CD14-positive monocyte (primary cell): ENCODE data around the gene CREB3L4. TPM values are rescaled to one million over a fixed set of nuclear protein-coding genes. Genes with fewer than 3 reads are reported as not detected.
A peak's percentile ranks its signal among the peaks of the same experiment; 100 is the strongest.

Experiments
- DNase-seq, 3 donors: peaks; one replicate each; pipeline ENCODE4 v3.0.0-alpha.2; 2011 to 2022
- H2AFZ ChIP-seq: 2 replicates; pipeline ENCODE4 v1.6.0; 2012; ENCODE audit warnings: mild to moderate bottlenecking, low read depth, low read length, inconsistent platforms; ENCODE audit not compliant: insufficient read depth, poor library complexity, severe bottlenecking
- H3K27ac ChIP-seq, 2 donors: 1 replicate in 1 of 2; 2 replicates in 1 of 2; pipeline ENCODE4 v1.5.1; 2012 to 2013; ENCODE audit warnings: low read length in 2 of 2, control low read depth in 1 of 2, inconsistent platforms in 1 of 2, low read depth in 1 of 2, mild to moderate bottlenecking in 1 of 2
- H3K27me3 ChIP-seq, 2 donors: one replicate each; pipeline versions ENCODE4 v1.6.0 to v1.6.1; 2011 to 2013; ENCODE audit warnings: low read length in 2 of 2; ENCODE audit not compliant: control insufficient read depth in 2 of 2, insufficient read depth in 2 of 2
- H3K36me3 ChIP-seq, 2 donors: replicated peaks in 1 of 2; 1 replicate in 1 of 2; 2 replicates in 1 of 2; pipeline versions ENCODE4 v1.5.1 to v1.6.1; 2012 to 2013; ENCODE audit warnings: low read length in 2 of 2, control low read depth in 1 of 2, inconsistent platforms in 1 of 2, mild to moderate bottlenecking in 1 of 2; ENCODE audit not compliant: insufficient read depth in 2 of 2, control insufficient read depth in 1 of 2
- H3K4me1 ChIP-seq, 2 donors: 1 replicate in 1 of 2; 2 replicates in 1 of 2; pipeline versions ENCODE4 v1.5.1 to v1.6.1; 2012 to 2013; ENCODE audit warnings: low read length in 2 of 2, control low read depth in 1 of 2, inconsistent platforms in 1 of 2, mild to moderate bottlenecking in 1 of 2, moderate library complexity in 1 of 2; ENCODE audit not compliant: insufficient read depth in 2 of 2, control insufficient read depth in 1 of 2
- H3K4me2 ChIP-seq: replicated peaks from 2 replicates; pipeline ENCODE3; 2012; ENCODE audit warnings: low read length, moderate library complexity, mild to moderate bottlenecking; ENCODE audit not compliant: poor library complexity, severe bottlenecking; ENCODE audit errors: extremely low read depth
- H3K4me3 ChIP-seq, 3 experiments: fragments of 200-600 bp in 1 of 3; sonication (generic) in 1 of 3; replicated peaks in 1 of 3; 1 replicate in 2 of 3; 2 replicates in 1 of 3; pipeline ENCODE4 v1.5.1; 2011 to 2013; ENCODE audit warnings: low read length in 3 of 3, mild to moderate bottlenecking in 3 of 3, control low read depth in 2 of 3, low read depth in 2 of 3, inconsistent platforms in 1 of 3, moderate library complexity in 1 of 3
- H3K79me2 ChIP-seq: 2 replicates; pipeline ENCODE4 v1.6.0; 2012; ENCODE audit warnings: mild to moderate bottlenecking, control low read depth, inconsistent platforms, low read length, moderate library complexity; ENCODE audit not compliant: insufficient read depth
- H3K9ac ChIP-seq: 2 replicates; pipeline ENCODE4 v1.6.0; 2017; ENCODE audit warnings: low read length, mild to moderate bottlenecking; ENCODE audit not compliant: insufficient read depth, poor library complexity, severe bottlenecking
- H3K9me3 ChIP-seq, 2 donors: replicated peaks in 1 of 2; 1 replicate in 1 of 2; 2 replicates in 1 of 2; pipeline versions ENCODE4 v1.5.1 to v1.6.1; 2012 to 2013; ENCODE audit warnings: low read length in 2 of 2, control low read depth in 1 of 2; ENCODE audit not compliant: control insufficient read depth in 1 of 2, insufficient read depth in 1 of 2
- H4K20me1 ChIP-seq: 2 replicates; pipeline ENCODE4 v1.6.0; 2012; ENCODE audit warnings: mild to moderate bottlenecking, low read length, control low read depth, moderate library complexity; ENCODE audit not compliant: insufficient read depth
- H3K27ac Mint-ChIP-seq, 7 donors: one replicate each; pipeline ENCODE4 v1.8.0; 2020; ENCODE audit warnings: mild to moderate bottlenecking in 7 of 7, mixed read lengths in 7 of 7, moderate library complexity in 6 of 7, inconsistent platforms in 2 of 7
- H3K27me3 Mint-ChIP-seq, 3 donors: one replicate each; pipeline ENCODE4 v1.8.0; 2021 to 2022; ENCODE audit warnings: low read depth in 3 of 3, mild to moderate bottlenecking in 3 of 3, mixed read lengths in 3 of 3, moderate library complexity in 3 of 3, inconsistent platforms in 1 of 3
- H3K36me3 Mint-ChIP-seq, 2 donors: one replicate each; pipeline ENCODE4 v1.8.0; 2020; ENCODE audit warnings: mixed read lengths in 2 of 2, inconsistent platforms in 1 of 2, mild to moderate bottlenecking in 1 of 2
- H3K4me1 Mint-ChIP-seq: one replicate; pipeline ENCODE4 v1.8.0; 2020; ENCODE audit warnings: mild to moderate bottlenecking, mixed read lengths
- H3K4me3 Mint-ChIP-seq, 2 donors: one replicate each; pipeline ENCODE4 v1.8.0; 2020; ENCODE audit warnings: mild to moderate bottlenecking in 2 of 2, mixed read lengths in 2 of 2, moderate library complexity in 1 of 2
- H3K9me3 Mint-ChIP-seq, 7 donors: one replicate each; pipeline ENCODE4 v1.8.0; 2020 to 2022; ENCODE audit warnings: mixed read lengths in 7 of 7, mild to moderate bottlenecking in 6 of 7, moderate library complexity in 6 of 7, inconsistent platforms in 2 of 7
- WGBS: methylation state at CpG from one replicate; pipeline ENCODE4 v1.1.5; 2013; ENCODE audit warnings: missing lambda C conversion rate; ENCODE audit not compliant: insufficient coverage; 5-methylcytosine and 5-hydroxymethylcytosine counted together
- intact Hi-C, 2 donors: fragments of 100-400 bp; cut with micrococcal nuclease; formaldehyde crosslinking; loops; one replicate each; pipeline versions ENCODE4 v1.15.0 to v1.15.1; 2023
- polyA plus RNA-seq, 3 donors: library from polyadenylated mRNA; depleted of rRNA in 1 of 3; unstranded in 2 of 3; stranded (reverse) in 1 of 3; fragments of 300-500 nt in 2 of 3; fragments of >200 nt in 1 of 3; fragmentation: Illumina TruSeq in 2 of 3; gene quantifications; 1 replicate in 2 of 3; 2 replicates in 1 of 3; pipeline ENCODE4 v1.2.3, GENCODE V29; 2012 to 2021
- TF ChIP-seq, protein P1 (sequence below): fragments of 200-600 bp; IDR thresholded peaks from one replicate; pipeline ENCODE4 v1.8.0; 2022; ENCODE audit warnings: antibody characterized with exemption, mild to moderate bottlenecking

CREB3L4 gene
- polyA plus RNA-seq, 3 donors = 5.0 to 7.6 (median 6.8) TPM

DNA sequence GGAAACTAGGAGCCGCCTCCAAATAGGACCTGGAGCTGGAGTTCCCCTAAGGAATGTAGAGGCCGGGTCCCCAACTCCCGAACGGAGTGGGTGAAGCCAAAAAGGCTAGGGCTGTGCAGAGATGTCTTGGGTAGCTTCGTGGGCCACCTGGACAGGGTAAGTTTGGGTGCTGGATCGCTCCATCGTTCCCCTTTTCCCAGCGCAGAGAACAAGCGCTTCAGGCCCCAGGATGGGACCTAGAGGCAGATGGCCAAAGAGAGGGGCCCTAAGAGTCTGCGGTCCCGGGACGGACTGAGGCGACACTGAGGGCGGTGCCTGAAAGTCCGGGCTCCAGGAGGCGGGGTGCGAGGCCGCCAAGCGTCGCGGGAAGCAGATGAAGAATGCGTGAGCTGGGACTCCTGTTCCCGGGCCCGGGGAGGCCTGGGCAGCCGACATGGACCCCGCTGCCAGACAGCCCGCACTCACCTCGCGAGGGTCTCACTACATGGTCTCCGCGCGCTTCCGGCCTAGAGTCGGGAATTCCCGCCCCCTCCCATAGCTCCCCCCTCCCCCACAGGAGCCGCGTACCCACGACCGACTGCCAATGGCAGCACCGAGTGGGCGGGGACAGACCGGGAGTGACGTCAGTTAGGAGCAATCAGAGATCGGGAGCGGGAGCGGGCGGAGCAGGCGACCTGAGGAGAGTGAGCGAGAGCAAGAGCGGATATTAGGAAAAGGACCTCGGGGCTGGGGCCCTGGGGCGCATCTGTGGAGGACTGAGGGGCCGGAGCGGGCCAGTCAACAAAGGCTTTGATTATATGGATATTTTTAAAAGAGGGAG is 4.5 kb upstream of the CREB3L4 start, which contains the start of gene SLC39A1:
Gene SLC39A1 (minus strand): TSS at position 508 of the 820 bp plus-strand sequence. CDS start 822 bp downstream, outside the sequence.
- peak within 1 kb of the TSS; percentile 82 for H3K4me2 ChIP-seq
- H2AFZ ChIP-seq = peak within 1 kb of the TSS; percentile 85
- Mint-ChIP-seq H3K27me3 (peaks cover 0 to 2% (median 0%) of the 10 kb centered on the region in 3 donors), H3K9me3 (peaks cover 0 to 2% (median 0%) of the 10 kb centered on the region in 7 donors), H3K4me3 (peak within 1 kb of the TSS; percentile 79 to 91), H3K36me3 (peaks cover 17 to 31% of the 10 kb centered on the region in 2 donors), H3K4me1 (peaks cover 68% of the 10 kb centered on the region), H3K27ac (peak within 1 kb of the TSS; percentile 89 to 98 (median 94))
- peaks cover 10 to 27% of the 10 kb centered on the region in 2 donors for H3K36me3 ChIP-seq
- H4K20me1 ChIP-seq = peaks cover 13% of the 10 kb centered on the region
- peak; percentile 87 to 95 (median 94) for DNase-seq
- peak within 1 kb of the TSS; percentile 53 to 91 (median 70) for H3K4me3 ChIP-seq
- peaks cover 65 to 78% of the 10 kb centered on the region in 2 donors for H3K4me1 ChIP-seq
- H3K79me2 ChIP-seq = peaks cover 72% of the 10 kb centered on the region
- TF ChIP-seq, protein P1, sequence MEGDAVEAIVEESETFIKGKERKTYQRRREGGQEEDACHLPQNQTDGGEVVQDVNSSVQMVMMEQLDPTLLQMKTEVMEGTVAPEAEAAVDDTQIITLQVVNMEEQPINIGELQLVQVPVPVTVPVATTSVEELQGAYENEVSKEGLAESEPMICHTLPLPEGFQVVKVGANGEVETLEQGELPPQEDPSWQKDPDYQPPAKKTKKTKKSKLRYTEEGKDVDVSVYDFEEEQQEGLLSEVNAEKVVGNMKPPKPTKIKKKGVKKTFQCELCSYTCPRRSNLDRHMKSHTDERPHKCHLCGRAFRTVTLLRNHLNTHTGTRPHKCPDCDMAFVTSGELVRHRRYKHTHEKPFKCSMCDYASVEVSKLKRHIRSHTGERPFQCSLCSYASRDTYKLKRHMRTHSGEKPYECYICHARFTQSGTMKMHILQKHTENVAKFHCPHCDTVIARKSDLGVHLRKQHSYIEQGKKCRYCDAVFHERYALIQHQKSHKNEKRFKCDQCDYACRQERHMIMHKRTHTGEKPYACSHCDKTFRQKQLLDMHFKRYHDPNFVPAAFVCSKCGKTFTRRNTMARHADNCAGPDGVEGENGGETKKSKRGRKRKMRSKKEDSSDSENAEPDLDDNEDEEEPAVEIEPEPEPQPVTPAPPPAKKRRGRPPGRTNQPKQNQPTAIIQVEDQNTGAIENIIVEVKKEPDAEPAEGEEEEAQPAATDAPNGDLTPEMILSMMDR = no peak
- intact Hi-C loops = loop anchor here in 1 of 2 donors (2.0 to 5.0 kb wide), 2 partner anchors 16 to 171 kb away; partner anchors contain the start of gene DENND4B
- no peaks in the 10 kb centered on the region for H3K27me3 ChIP-seq
- under 1% methylated on average over 38 of the region's 54 CpGs for WGBS
- H3K9me3 ChIP-seq = no peaks in the 10 kb centered on the region
- peak within 1 kb of the TSS; percentile 74 for H3K9ac ChIP-seq
- H3K27ac ChIP-seq = peak within 1 kb of the TSS; percentile 90 to 95

DNA sequence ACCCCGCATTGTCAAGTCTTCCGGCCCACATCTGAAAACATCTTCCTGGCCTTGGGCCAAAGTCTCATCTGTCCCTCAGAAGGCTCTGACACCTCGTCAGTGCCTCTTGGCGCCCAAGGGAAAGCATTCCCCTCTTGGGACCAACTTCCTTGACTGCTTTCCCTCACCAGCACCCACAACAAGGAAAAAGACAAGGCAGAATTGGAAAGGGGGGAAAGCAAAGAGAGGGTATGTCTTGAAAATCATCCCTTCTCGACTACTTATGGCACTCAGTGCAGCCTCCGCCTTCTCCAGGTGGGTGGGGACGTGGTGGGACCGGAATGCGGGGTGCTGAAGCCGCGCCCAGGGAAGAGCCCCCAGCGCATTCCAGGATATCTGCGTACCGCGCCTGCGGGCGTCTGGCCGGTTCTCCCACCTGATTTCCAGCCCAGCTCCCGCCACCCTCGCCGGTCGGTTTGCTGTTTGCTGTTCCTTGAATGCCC is 3.8 kb upstream of the CREB3L4 start:
- Histone ChIP-seq H3K4me3 (peak overlapping the region; percentile 53 to 91 (median 70)), H3K27ac (peak overlapping the region; percentile 90 to 95), H3K79me2 (peaks cover 74% of the 10 kb centered on the region), H3K4me2 (peak overlapping the region; percentile 82), H3K9me3 (no peaks in the 10 kb centered on the region), H2AFZ (peak overlapping the region; percentile 85), H4K20me1 (peaks cover 13% of the 10 kb centered on the region), H3K4me1 (peaks cover 66 to 80% of the 10 kb centered on the region in 2 donors), H3K27me3 (no peaks in the 10 kb centered on the region), H3K9ac (peak overlapping the region; percentile 74), H3K36me3 (peaks cover 10 to 27% of the 10 kb centered on the region in 2 donors)
- peaks cover 17 to 31% of the 10 kb centered on the region in 2 donors for H3K36me3 Mint-ChIP-seq
- TF ChIP-seq, protein P1 = no peak
- intact Hi-C loops = loop anchor here in 1 of 2 donors (2.0 to 5.0 kb wide), 2 partner anchors 17 to 172 kb away; partner anchors contain the start of gene DENND4B
- WGBS = 0% methylated on average over 17 of the region's 22 CpGs
- peaks cover 71% of the 10 kb centered on the region for H3K4me1 Mint-ChIP-seq
- no peak for DNase-seq
- H3K9me3 Mint-ChIP-seq = peaks cover 0 to 2% (median 0%) of the 10 kb centered on the region in 7 donors
- peaks cover 0 to 2% (median 0%) of the 10 kb centered on the region in 3 donors for H3K27me3 Mint-ChIP-seq
- peak overlapping the region; percentile 89 to 98 (median 94) for H3K27ac Mint-ChIP-seq
- peak overlapping the region; percentile 79 to 91 for H3K4me3 Mint-ChIP-seq
